ENCODE measurements around the gene GGA3. TPM values are rescaled to one million over a fixed set of nuclear protein-coding genes. Genes with fewer than 3 reads are reported as not detected.
"Not testable (repeated sequence)": the region's sequence is repeated elsewhere in the genome, so short reads cannot be mapped to it uniquely, and the experiment has no call there.

GGA3 gene
- total RNA-seq, 2 experiments from 2014 or later: 88.8 to 96.5 TPM

- H3K9me3 ChIP-seq (ENCODE audit: control insufficient read depth in 1 of 2, insufficient read depth in 1 of 2, low read length in 2 of 2); H3K4me3 ChIP-seq (ENCODE audit: low read length); H3K27me3 Mint-ChIP-seq; ATAC-seq (ENCODE audit: poor library complexity); H3K36me3 Mint-ChIP-seq (ENCODE audit: low read depth); H3K27ac ChIP-seq (ENCODE audit: low read depth in 1 of 2, low read length in 2 of 2); intact Hi-C loops (cut with DNase I, micrococcal nuclease); CTCF ChIA-PET; DNase-seq; H3K36me3 ChIP-seq (ENCODE audit: insufficient read depth, low read length); H3K4me3 Mint-ChIP-seq; H3K9me3 Mint-ChIP-seq; H3K27me3 ChIP-seq (ENCODE audit: control insufficient read depth in 1 of 2, insufficient read depth in 2 of 2, low read length in 2 of 2); POLR2A ChIA-PET: not testable (repeated sequence)
- peak overlapping the region; percentile 19 for H3K27ac Mint-ChIP-seq
- peaks cover 25% of the 10 kb centered on the region for H3K4me1 ChIP-seq (ENCODE audit: insufficient read depth, low read length)
- peaks cover 96% of the 10 kb centered on the region for H3K4me1 Mint-ChIP-seq (ENCODE audit: low read depth)
Observed at GRCh38 chr17:75255954-75256698, 5.3 kb downstream of the GGA3 start.

- TF ChIP-seq CTCF (IDR thresholded peaks at IDR 0.05): no peak
- no peaks in the 10 kb centered on the region for H3K27me3 ChIP-seq (ENCODE audit: control insufficient read depth in 1 of 2, insufficient read depth in 2 of 2, low read length in 2 of 2)
- ChIA-PET CTCF (interaction anchor here (1.1 kb wide), 1 partner anchor 9 kb away, joined by 3 read pairs; no protein-coding TSS in a partner anchor), POLR2A (interaction anchor here (1.3 kb wide), 1 partner anchor 37 kb away, joined by 4 read pairs; the partner anchor contains the start of gene SLC25A19)
- Mint-ChIP-seq H3K4me3 (no peak overlapping the region), H3K9me3 (no peaks in the 10 kb centered on the region), H3K36me3 (ENCODE audit: low read depth) (peaks cover 19% of the 10 kb centered on the region), H3K4me1 (ENCODE audit: low read depth) (peaks cover 75% of the 10 kb centered on the region), H3K27me3 (no peaks in the 10 kb centered on the region), H3K27ac (peak overlapping the region; percentile 85)
- H3K4me3 ChIP-seq (ENCODE audit: low read length): no peak overlapping the region
- H3K36me3 ChIP-seq (ENCODE audit: insufficient read depth, low read length): no peaks in the 10 kb centered on the region
- no peaks in the 10 kb centered on the region for H3K9me3 ChIP-seq (ENCODE audit: control insufficient read depth in 1 of 2, insufficient read depth in 1 of 2, low read length in 2 of 2)
- H3K4me1 ChIP-seq (ENCODE audit: insufficient read depth, low read length): peaks cover 21% of the 10 kb centered on the region
- ATAC-seq (ENCODE audit: poor library complexity): no peak
- DNase-seq: no peak
- no peak overlapping the region for H3K27ac ChIP-seq (ENCODE audit: low read depth in 1 of 2, low read length in 2 of 2)
- intact Hi-C loops (cut with DNase I, micrococcal nuclease): no loop called here
Observed at GRCh38 chr17:75252039-75252816, 9.2 kb downstream of the GGA3 start.

- CTCF ChIA-PET: interaction anchor here (0.8 to 3.0 kb wide), 5 partner anchors 10 to 162 kb away, joined by 3 to 17 read pairs (median 7); partner anchors contain the start of gene MIF4GD
- no peaks in the 10 kb centered on the region for H3K27me3 Mint-ChIP-seq
- peaks cover 53% of the 10 kb centered on the region for H3K4me1 Mint-ChIP-seq (ENCODE audit: low read depth)
- peaks cover 18% of the 10 kb centered on the region for H3K36me3 ChIP-seq (ENCODE audit: insufficient read depth, low read length)
- peak overlapping the region; percentile 85 for H3K27ac Mint-ChIP-seq
- ATAC-seq (ENCODE audit: poor library complexity) (peak; percentile 97), DNase-seq (peak; percentile 23 to 78 (median 64))
- no peaks in the 10 kb centered on the region for H3K9me3 Mint-ChIP-seq
- H3K4me3 Mint-ChIP-seq: peak overlapping the region; percentile 75
- intact Hi-C loops (cut with DNase I, micrococcal nuclease): loop anchor here in 1 of 2 experiments (1.0 kb wide), 1 partner anchor 11 kb away; the partner anchor contains the start of genes GGA3 and MRPS7
- no peaks in the 10 kb centered on the region for H3K27me3 ChIP-seq (ENCODE audit: control insufficient read depth in 1 of 2, insufficient read depth in 2 of 2, low read length in 2 of 2)
- H3K9me3 ChIP-seq (ENCODE audit: control insufficient read depth in 1 of 2, insufficient read depth in 1 of 2, low read length in 2 of 2): no peaks in the 10 kb centered on the region
- peaks cover 29% of the 10 kb centered on the region for H3K4me1 ChIP-seq (ENCODE audit: insufficient read depth, low read length)
- POLR2A ChIA-PET: interaction anchor here (0.9 to 2.6 kb wide), 3 partner anchors 10 to 21 kb away, joined by 6 to 24 read pairs (median 7); partner anchors contain the start of genes GGA3, MIF4GD and MRPS7
- H3K4me3 ChIP-seq (ENCODE audit: low read length): peak overlapping the region; percentile 35
- peaks cover 41% of the 10 kb centered on the region for H3K36me3 Mint-ChIP-seq (ENCODE audit: low read depth)
- H3K27ac ChIP-seq (ENCODE audit: low read depth in 1 of 2, low read length in 2 of 2): peak overlapping the region; percentile 45 to 53
- TF ChIP-seq CTCF (IDR thresholded peaks at IDR 0.05): no peak
Observed at GRCh38 chr17:75250009-75250471, 11.4 kb downstream of the GGA3 start.

All from CD4-positive, alpha-beta T cell (primary cell).